Activated B cell treated with CpG ODN at 0.5 μM for 24 hours (primary cell): Measurements from ENCODE around the gene BLOC1S3. TPM values are rescaled to one million over a fixed set of nuclear protein-coding genes. Genes with fewer than 3 reads are reported as not detected.

ENCODE experiments used
- ATAC-seq: fragments of 200-7000 bp; cut with Tn5 transposase; one replicate; pipeline ENCODE4 v1.10.0; 2021; ENCODE audit warnings: low read depth, mild to moderate bottlenecking, moderate library complexity
- CTCF ChIA-PET: fragments of 350-600 bp; sonication (Branson Sonifier 250); formaldehyde crosslinking; loops from one replicate; lab custom pipeline; 2021; ENCODE audit warnings: antibody characterized with exemption; lab: Charles Lee
- POLR2A ChIA-PET: fragments of 350-600 bp; sonication (Branson Sonifier 250); formaldehyde crosslinking; loops from one replicate; lab custom pipeline; 2021; ENCODE audit warnings: antibody characterized with exemption; lab: Charles Lee
- DNase-seq: peaks from one replicate; pipeline ENCODE4 v3.0.0; 2022
- H3K27ac Mint-ChIP-seq: one replicate; pipeline ENCODE4 v1.8.0; 2020; ENCODE audit warnings: mixed read lengths
- H3K27me3 Mint-ChIP-seq: one replicate; pipeline ENCODE4 v1.8.0; 2021; ENCODE audit warnings: mixed read lengths
- H3K36me3 Mint-ChIP-seq: one replicate; pipeline ENCODE4 v1.8.0; 2021; ENCODE audit warnings: low read depth, mixed read lengths
- H3K4me1 Mint-ChIP-seq: one replicate; pipeline ENCODE4 v1.8.0; 2021; ENCODE audit warnings: mixed read lengths
- H3K4me3 Mint-ChIP-seq: one replicate; pipeline ENCODE4 v1.8.0; 2020; ENCODE audit warnings: mild to moderate bottlenecking, mixed read lengths
- H3K9me3 Mint-ChIP-seq: one replicate; pipeline ENCODE4 v1.8.0; 2020; ENCODE audit warnings: mixed read lengths
- intact Hi-C: fragments of 100-400 bp; cut with micrococcal nuclease; formaldehyde crosslinking; loops from one replicate; pipeline ENCODE4 v1.15.1; 2024
- total RNA-seq: library from RNA; stranded (reverse); gene quantifications from 2 replicates; pipeline ENCODE4 v1.2.3, GENCODE V29; 2022
- TF ChIP-seq, protein P1 (sequence below): fragments of 200-600 bp; IDR thresholded peaks from one replicate; pipeline ENCODE4 v1.8.0; 2022; ENCODE audit warnings: antibody characterized with exemption, mild to moderate bottlenecking

The BLOC1S3 gene
- total RNA-seq, 1 donor from 2014 or later = 16.5 TPM

DNA sequence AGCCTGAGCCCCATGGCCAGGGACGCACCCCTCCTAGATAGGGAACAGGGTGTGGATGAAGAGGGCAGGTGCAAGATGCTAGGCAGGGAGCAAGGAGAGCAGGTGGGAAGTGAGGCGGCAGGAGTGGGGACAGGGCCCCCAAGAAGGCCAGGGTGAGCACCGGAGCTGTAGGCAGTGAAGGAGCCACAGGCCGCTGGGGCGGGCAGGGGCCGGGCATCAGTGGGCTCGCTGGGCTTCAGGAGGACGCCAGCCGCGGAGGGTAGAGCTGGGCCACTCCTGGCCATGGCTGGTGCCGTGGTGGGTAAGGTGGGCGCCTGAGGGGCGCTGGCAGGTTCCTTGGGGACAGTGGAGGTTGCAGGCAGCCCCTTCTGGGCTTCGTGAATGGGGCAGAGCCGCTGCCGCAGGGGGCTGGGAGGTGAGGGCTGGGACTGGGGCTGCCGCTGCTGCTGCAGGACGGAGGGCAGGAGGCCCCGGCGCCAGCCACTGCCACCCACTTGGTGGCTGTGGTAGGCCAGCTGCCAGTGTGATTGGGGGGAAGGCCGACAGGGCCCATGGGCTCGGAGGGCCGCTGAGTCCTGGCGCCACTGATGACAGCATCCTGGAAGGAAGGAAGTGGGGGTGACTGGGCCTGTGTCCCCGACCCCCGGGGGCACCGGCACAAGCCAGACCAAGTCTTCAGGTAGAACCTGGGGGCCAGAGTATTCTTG, 19.9 kb upstream of the BLOC1S3 start:
- H3K27ac Mint-ChIP-seq = no peak overlapping the region
- DNase-seq = no peak
- POLR2A ChIA-PET = interaction anchor here (1.0 kb wide), 1 partner anchor 20 kb away, joined by 3 read pairs; no protein-coding TSS in a partner anchor
- CTCF ChIA-PET = no interaction called here
- H3K4me3 Mint-ChIP-seq = no peak overlapping the region
- ATAC-seq = no peak
- peaks cover 8% of the 10 kb centered on the region for H3K4me1 Mint-ChIP-seq
- intact Hi-C loops = no loop called here
- H3K9me3 Mint-ChIP-seq = no peaks in the 10 kb centered on the region
- TF ChIP-seq, protein P1, sequence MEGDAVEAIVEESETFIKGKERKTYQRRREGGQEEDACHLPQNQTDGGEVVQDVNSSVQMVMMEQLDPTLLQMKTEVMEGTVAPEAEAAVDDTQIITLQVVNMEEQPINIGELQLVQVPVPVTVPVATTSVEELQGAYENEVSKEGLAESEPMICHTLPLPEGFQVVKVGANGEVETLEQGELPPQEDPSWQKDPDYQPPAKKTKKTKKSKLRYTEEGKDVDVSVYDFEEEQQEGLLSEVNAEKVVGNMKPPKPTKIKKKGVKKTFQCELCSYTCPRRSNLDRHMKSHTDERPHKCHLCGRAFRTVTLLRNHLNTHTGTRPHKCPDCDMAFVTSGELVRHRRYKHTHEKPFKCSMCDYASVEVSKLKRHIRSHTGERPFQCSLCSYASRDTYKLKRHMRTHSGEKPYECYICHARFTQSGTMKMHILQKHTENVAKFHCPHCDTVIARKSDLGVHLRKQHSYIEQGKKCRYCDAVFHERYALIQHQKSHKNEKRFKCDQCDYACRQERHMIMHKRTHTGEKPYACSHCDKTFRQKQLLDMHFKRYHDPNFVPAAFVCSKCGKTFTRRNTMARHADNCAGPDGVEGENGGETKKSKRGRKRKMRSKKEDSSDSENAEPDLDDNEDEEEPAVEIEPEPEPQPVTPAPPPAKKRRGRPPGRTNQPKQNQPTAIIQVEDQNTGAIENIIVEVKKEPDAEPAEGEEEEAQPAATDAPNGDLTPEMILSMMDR = no peak
- H3K27me3 Mint-ChIP-seq = peaks cover 44% of the 10 kb centered on the region
- no peaks in the 10 kb centered on the region for H3K36me3 Mint-ChIP-seq

DNA sequence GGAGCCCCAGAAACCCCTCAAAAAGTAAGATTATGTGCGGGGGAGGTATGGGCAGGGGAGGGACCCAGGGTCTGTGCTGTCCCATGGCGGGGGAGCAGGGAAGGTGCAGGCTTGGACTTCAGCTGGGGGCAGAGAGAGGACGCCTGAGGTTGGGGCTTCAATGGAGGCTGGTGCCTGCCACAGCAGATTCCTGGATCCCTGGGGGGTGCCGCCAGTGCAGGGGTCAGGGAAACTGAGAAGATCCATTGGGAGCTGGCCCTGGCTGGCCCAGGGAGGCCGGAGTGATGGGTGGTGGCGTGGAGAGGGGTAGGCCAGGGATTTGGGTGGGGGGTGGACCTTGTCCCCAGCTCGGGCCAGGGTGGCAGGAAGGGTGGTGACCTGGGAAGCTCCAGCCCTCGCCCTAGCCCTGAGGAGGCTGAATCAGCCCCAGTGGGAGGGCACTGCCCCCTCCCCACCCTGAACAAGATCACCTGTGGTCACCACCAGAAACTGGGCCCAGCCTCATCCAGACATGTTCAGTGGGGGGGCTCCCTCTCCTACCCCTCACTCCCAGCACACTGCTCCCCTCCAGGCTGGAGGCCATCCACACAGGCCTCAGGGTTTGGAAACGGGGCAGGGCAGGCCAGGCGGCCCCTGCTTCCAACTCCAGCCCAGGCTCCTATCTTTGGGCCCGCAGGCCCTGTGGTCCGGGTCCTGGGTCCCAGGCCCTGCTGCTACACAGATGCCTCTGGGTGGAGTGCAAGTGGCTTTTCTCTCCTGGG, 19.2 kb upstream of the BLOC1S3 start:
- POLR2A ChIA-PET = interaction anchor here (1.0 kb wide), 1 partner anchor 20 kb away, joined by 3 read pairs; no protein-coding TSS in a partner anchor
- H3K4me1 Mint-ChIP-seq = peaks cover 9% of the 10 kb centered on the region
- no peak for DNase-seq
- TF ChIP-seq, protein P1 = no peak
- H3K27ac Mint-ChIP-seq = no peak overlapping the region
- no peak for ATAC-seq
- intact Hi-C loops = no loop called here
- CTCF ChIA-PET = no interaction called here
- no peaks in the 10 kb centered on the region for H3K9me3 Mint-ChIP-seq
- H3K36me3 Mint-ChIP-seq = no peaks in the 10 kb centered on the region
- H3K4me3 Mint-ChIP-seq = no peak overlapping the region
- peaks cover 38% of the 10 kb centered on the region for H3K27me3 Mint-ChIP-seq

DNA sequence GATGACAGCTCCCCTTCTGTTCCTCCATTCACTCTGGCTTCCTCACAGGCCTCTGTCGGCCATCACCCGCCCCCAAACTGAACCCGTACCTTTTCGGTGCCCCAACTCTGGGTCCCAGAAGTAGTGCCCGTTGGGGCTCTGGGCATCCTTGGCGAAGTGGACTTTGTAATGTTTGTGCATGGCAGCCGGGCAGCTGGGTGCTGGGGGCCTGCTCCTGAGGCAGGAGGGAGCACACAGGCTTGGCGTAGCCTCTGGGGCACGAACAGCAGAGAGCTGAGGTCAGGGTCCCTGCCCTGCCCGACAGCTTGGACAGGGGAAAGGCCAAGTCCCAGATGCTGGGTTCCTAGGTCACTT, 18.6 kb upstream of the BLOC1S3 start:
- CTCF ChIA-PET = no interaction called here
- Mint-ChIP-seq H3K27me3 (peaks cover 37% of the 10 kb centered on the region), H3K27ac (no peak overlapping the region)

DNA sequence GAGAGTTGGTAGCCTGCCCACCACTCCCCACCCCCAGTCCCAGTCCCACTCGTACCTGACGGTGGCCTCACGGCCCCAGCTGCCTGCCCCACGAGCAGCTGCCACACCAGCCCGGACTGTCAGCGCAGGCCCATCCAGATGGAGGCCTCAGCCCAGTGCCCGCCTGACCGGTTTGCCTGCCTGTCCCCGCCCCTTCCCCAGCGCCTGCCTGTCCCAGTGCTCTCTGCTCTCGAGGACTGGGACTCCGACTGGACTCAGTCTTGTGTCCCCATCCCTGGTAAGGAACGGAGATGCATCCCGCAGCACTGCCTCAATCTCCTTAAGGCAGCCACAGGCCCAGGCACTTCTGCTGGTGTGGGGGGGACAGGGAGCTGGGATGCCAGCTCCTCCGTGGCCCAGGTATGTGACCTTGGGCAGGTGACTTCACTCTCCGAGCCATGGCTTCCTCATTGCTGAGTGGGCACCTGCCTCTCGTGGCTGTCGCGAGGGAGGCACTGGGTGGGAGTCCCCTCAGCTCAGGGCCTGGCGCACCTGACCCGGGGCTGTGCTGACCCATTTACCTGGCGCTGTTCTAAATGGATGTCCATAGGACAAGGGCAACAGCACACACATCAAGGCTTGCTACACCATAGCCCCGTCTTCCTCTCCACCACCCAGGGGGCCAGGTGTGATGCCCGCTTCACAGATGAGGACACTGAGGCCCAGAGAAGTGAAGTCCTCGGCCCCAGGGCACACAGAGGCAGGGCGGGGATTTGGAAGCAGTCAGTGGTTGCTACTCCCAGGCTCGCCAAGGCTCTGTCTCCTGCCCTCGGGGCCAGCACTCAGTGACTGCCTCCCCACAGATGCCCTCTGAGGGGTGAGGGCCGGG, 17.5 kb upstream of the BLOC1S3 start, which contains the start of gene NKPD1:
Gene NKPD1 (minus strand): TSS at position 113 of the 868 bp plus-strand sequence. CDS start 832 bp downstream, outside the sequence.
- ATAC-seq (no peak), DNase-seq (no peak)
- Mint-ChIP-seq H3K4me1 (peaks cover 17% of the 10 kb centered on the region), H3K9me3 (no peaks in the 10 kb centered on the region), H3K27me3 (peaks cover 31% of the 10 kb centered on the region), H3K36me3 (no peaks in the 10 kb centered on the region), H3K27ac (no peak within 1 kb of the TSS), H3K4me3 (no peak within 1 kb of the TSS)
- TF ChIP-seq, protein P1 = no peak
- ChIA-PET CTCF (no interaction called here), POLR2A (no interaction called here)
- intact Hi-C loops = no loop called here

More for the DNA sequence above, 18.6 kb upstream of the BLOC1S3 start:
- no peak for DNase-seq
- ATAC-seq = no peak
- intact Hi-C loops = no loop called here
- H3K4me1 Mint-ChIP-seq = peaks cover 13% of the 10 kb centered on the region
- H3K4me3 Mint-ChIP-seq = no peak overlapping the region
- POLR2A ChIA-PET = no interaction called here
- no peaks in the 10 kb centered on the region for H3K36me3 Mint-ChIP-seq
- no peaks in the 10 kb centered on the region for H3K9me3 Mint-ChIP-seq
- TF ChIP-seq, protein P1 = no peak
